HepG2 (cell line): ENCODE data around the gene NDST1. TPM values are rescaled to one million over a fixed set of nuclear protein-coding genes. Genes with fewer than 3 reads are reported as not detected.

Experiments used
- CAMTA2 ChIP-seq: sonication (generic); formaldehyde crosslinking; IDR thresholded peaks from 2 replicates; pipeline ENCODE4 v1.4.0; 2020; ENCODE audit warnings: mild to moderate bottlenecking, missing genetic modification reagents, borderline replicate concordance
- EHMT2 ChIP-seq: fragments of 200-600 bp; sonication (generic); IDR thresholded peaks from 2 replicates; pipeline ENCODE4 v1.7.0; 2017; ENCODE audit warnings: antibody characterized with exemption, low read depth, low read length, borderline replicate concordance
- KDM1A ChIP-seq: IDR thresholded peaks from 2 replicates; pipeline ENCODE4 v1.6.1; 2016; ENCODE audit warnings: missing compliant biosample characterization
- KLF13 ChIP-seq: sonication (generic); formaldehyde crosslinking; IDR thresholded peaks from 2 replicates; pipeline ENCODE4 v1.4.0; 2020; ENCODE audit warnings: mild to moderate bottlenecking, missing genetic modification reagents
- NFATC3 ChIP-seq: sonication (generic); formaldehyde crosslinking; IDR thresholded peaks from 2 replicates; pipeline ENCODE4 v1.5.1; 2020; ENCODE audit warnings: mild to moderate bottlenecking, missing genetic modification reagents
- ZNF570 ChIP-seq: sonication (generic); formaldehyde crosslinking; IDR thresholded peaks from 2 replicates; pipeline ENCODE4 v1.4.0; 2020; ENCODE audit warnings: mild to moderate bottlenecking, missing genetic modification reagents, borderline replicate concordance
- ZNF703 ChIP-seq: sonication (generic); formaldehyde crosslinking; IDR thresholded peaks from 2 replicates; pipeline ENCODE4 v1.5.1; 2020; ENCODE audit warnings: missing genetic modification reagents, mild to moderate bottlenecking, moderate library complexity, borderline replicate concordance
- ZNF782 ChIP-seq: sonication (generic); formaldehyde crosslinking; IDR thresholded peaks from 2 replicates; pipeline ENCODE4 v1.4.0; 2020; ENCODE audit warnings: missing genetic modification reagents, mild to moderate bottlenecking, borderline replicate concordance
- polyA plus RNA-seq, 8 experiments: library from polyadenylated mRNA; depleted of rRNA in 3 of 8; stranded (reverse) in 7 of 8; unstranded in 1 of 8; fragments of >200 nt; fragmentation: Illumina TruSeq in 4 of 8; extraction: Trizol in 4 of 8; gene quantifications; 2 replicates each; pipeline versions ENCODE4 v1.2.1 to v1.2.3, GENCODE V29; 2011 to 2016; ENCODE audit warnings: low read depth in 4 of 8, missing spikeins in 1 of 8, mixed read lengths in 1 of 8; ENCODE audit not compliant: insufficient read depth in 1 of 8
- total RNA-seq, 5 experiments: library from RNA; depleted of rRNA; stranded (reverse); fragments of >200 nt; fragmentation: Illumina TruSeq; extraction: Trizol; gene quantifications; 2 replicates each; pipeline ENCODE4 v1.2.3, GENCODE V29; 2016; ENCODE audit warnings: low read depth in 1 of 5
- TF ChIP-seq, protein P1 (sequence below): sonication (generic); formaldehyde crosslinking; IDR thresholded peaks from 2 replicates; pipeline ENCODE4 v1.5.0; 2020; ENCODE audit warnings: missing genetic modification reagents, mild to moderate bottlenecking, borderline replicate concordance
- TF ChIP-seq, protein P2 (sequence below): sonication (generic); formaldehyde crosslinking; IDR thresholded peaks from 2 replicates; pipeline ENCODE4 v1.5.0; 2020; ENCODE audit warnings: mild to moderate bottlenecking, missing genetic modification reagents, borderline replicate concordance
- TF ChIP-seq, protein P3 (sequence below): sonication (generic); formaldehyde crosslinking; conservative IDR thresholded peaks from 2 replicates; pipeline ENCODE4 v1.8.0; 2022; ENCODE audit warnings: low read depth, missing genetic modification reagents
- TF ChIP-seq, protein P4 (sequence below): sonication (generic); formaldehyde crosslinking; IDR thresholded peaks from 2 replicates; pipeline ENCODE4 v1.9.0; 2021; ENCODE audit warnings: mild to moderate bottlenecking, missing genetic modification reagents

NDST1 gene
- total and polyA plus RNA-seq, 2 of the 13 experiments (the other 11 are each of a cell fraction or from before 2014, with no cell fraction given) = 23.8 to 26.2 TPM

DNA sequence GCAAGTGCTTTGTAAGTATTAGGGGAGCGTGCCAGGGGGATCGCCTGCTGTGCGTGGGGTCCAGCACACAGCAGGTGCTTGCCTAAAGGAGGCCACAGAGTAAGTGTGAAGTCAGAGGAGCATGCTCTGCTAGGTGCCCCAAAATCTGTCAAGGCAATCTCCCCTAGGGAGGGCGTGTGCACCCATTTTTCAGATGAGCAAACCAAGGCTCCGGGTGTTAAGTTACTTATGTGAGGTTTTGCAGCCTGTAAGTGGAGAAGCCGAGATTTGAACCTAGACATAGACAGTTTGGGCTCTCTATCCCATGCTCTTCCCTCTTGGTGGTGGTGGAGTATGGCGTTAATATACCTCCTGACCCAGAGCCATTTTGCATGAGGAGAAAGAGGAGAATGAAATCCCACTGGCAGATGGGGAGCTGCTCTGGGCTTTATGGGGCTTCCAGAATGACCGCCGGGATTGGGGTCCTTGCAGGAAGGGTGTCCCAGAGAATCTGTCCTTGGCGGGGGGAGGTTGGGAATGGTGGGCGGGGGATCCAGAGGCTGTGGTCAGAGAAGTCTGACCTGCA, 14.1 kb downstream of the NDST1 start (continued):
- TF ChIP-seq ZNF570 (CRISPR knock-in tag) (no peak), CAMTA2 (CRISPR knock-in tag) (no peak), ZNF782 (CRISPR knock-in tag) (no peak), KDM1A (CRISPR knock-in tag) (peak; percentile 93), NFATC3 (0 out of 2 replicates have a peak, but pooled peaks have one; percentile 21), ZNF703 (no peak), KLF13 (CRISPR knock-in tag) (no peak), EHMT2 (no peak)
- TF ChIP-seq, protein P1, sequence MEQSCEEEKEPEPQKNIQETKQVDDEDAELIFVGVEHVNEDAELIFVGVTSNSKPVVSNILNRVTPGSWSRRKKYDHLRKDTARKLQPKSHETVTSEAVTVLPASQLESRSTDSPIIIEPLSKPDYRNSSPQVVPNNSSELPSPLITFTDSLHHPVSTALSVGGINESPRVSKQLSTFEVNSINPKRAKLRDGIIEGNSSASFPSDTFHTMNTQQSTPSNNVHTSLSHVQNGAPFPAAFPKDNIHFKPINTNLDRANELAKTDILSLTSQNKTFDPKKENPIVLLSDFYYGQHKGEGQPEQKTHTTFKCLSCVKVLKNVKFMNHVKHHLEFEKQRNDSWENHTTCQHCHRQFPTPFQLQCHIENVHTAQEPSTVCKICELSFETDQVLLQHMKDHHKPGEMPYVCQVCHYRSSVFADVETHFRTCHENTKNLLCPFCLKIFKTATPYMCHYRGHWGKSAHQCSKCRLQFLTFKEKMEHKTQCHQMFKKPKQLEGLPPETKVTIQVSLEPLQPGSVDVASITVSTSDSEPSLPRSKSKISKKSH (CRISPR knock-in tag) = no peak
- TF ChIP-seq, protein P2, sequence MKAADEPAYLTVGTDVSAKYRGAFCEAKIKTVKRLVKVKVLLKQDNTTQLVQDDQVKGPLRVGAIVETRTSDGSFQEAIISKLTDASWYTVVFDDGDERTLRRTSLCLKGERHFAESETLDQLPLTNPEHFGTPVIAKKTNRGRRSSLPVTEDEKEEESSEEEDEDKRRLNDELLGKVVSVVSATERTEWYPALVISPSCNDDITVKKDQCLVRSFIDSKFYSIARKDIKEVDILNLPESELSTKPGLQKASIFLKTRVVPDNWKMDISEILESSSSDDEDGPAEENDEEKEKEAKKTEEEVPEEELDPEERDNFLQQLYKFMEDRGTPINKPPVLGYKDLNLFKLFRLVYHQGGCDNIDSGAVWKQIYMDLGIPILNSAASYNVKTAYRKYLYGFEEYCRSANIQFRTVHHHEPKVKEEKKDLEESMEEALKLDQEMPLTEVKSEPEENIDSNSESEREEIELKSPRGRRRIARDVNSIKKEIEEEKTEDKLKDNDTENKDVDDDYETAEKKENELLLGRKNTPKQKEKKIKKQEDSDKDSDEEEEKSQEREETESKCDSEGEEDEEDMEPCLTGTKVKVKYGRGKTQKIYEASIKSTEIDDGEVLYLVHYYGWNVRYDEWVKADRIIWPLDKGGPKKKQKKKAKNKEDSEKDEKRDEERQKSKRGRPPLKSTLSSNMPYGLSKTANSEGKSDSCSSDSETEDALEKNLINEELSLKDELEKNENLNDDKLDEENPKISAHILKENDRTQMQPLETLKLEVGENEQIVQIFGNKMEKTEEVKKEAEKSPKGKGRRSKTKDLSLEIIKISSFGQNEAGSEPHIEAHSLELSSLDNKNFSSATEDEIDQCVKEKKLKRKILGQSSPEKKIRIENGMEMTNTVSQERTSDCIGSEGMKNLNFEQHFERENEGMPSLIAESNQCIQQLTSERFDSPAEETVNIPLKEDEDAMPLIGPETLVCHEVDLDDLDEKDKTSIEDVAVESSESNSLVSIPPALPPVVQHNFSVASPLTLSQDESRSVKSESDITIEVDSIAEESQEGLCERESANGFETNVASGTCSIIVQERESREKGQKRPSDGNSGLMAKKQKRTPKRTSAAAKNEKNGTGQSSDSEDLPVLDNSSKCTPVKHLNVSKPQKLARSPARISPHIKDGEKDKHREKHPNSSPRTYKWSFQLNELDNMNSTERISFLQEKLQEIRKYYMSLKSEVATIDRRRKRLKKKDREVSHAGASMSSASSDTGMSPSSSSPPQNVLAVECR (CRISPR knock-in tag) = no peak
- TF ChIP-seq, protein P3, sequence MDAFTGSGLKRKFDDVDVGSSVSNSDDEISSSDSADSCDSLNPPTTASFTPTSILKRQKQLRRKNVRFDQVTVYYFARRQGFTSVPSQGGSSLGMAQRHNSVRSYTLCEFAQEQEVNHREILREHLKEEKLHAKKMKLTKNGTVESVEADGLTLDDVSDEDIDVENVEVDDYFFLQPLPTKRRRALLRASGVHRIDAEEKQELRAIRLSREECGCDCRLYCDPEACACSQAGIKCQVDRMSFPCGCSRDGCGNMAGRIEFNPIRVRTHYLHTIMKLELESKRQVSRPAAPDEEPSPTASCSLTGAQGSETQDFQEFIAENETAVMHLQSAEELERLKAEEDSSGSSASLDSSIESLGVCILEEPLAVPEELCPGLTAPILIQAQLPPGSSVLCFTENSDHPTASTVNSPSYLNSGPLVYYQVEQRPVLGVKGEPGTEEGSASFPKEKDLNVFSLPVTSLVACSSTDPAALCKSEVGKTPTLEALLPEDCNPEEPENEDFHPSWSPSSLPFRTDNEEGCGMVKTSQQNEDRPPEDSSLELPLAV (CRISPR knock-in tag) = no peak
- TF ChIP-seq, protein P4, sequence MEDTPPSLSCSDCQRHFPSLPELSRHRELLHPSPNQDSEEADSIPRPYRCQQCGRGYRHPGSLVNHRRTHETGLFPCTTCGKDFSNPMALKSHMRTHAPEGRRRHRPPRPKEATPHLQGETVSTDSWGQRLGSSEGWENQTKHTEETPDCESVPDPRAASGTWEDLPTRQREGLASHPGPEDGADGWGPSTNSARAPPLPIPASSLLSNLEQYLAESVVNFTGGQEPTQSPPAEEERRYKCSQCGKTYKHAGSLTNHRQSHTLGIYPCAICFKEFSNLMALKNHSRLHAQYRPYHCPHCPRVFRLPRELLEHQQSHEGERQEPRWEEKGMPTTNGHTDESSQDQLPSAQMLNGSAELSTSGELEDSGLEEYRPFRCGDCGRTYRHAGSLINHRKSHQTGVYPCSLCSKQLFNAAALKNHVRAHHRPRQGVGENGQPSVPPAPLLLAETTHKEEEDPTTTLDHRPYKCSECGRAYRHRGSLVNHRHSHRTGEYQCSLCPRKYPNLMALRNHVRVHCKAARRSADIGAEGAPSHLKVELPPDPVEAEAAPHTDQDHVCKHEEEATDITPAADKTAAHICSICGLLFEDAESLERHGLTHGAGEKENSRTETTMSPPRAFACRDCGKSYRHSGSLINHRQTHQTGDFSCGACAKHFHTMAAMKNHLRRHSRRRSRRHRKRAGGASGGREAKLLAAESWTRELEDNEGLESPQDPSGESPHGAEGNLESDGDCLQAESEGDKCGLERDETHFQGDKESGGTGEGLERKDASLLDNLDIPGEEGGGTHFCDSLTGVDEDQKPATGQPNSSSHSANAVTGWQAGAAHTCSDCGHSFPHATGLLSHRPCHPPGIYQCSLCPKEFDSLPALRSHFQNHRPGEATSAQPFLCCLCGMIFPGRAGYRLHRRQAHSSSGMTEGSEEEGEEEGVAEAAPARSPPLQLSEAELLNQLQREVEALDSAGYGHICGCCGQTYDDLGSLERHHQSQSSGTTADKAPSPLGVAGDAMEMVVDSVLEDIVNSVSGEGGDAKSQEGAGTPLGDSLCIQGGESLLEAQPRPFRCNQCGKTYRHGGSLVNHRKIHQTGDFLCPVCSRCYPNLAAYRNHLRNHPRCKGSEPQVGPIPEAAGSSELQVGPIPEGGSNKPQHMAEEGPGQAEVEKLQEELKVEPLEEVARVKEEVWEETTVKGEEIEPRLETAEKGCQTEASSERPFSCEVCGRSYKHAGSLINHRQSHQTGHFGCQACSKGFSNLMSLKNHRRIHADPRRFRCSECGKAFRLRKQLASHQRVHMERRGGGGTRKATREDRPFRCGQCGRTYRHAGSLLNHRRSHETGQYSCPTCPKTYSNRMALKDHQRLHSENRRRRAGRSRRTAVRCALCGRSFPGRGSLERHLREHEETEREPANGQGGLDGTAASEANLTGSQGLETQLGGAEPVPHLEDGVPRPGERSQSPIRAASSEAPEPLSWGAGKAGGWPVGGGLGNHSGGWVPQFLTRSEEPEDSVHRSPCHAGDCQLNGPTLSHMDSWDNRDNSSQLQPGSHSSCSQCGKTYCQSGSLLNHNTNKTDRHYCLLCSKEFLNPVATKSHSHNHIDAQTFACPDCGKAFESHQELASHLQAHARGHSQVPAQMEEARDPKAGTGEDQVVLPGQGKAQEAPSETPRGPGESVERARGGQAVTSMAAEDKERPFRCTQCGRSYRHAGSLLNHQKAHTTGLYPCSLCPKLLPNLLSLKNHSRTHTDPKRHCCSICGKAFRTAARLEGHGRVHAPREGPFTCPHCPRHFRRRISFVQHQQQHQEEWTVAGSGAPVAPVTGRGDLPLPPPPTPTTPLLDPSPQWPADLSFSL (CRISPR knock-in tag) = no peak
